Measurements from ENCODE around the gene MAGED1.

Gene MAGED1, protein sequence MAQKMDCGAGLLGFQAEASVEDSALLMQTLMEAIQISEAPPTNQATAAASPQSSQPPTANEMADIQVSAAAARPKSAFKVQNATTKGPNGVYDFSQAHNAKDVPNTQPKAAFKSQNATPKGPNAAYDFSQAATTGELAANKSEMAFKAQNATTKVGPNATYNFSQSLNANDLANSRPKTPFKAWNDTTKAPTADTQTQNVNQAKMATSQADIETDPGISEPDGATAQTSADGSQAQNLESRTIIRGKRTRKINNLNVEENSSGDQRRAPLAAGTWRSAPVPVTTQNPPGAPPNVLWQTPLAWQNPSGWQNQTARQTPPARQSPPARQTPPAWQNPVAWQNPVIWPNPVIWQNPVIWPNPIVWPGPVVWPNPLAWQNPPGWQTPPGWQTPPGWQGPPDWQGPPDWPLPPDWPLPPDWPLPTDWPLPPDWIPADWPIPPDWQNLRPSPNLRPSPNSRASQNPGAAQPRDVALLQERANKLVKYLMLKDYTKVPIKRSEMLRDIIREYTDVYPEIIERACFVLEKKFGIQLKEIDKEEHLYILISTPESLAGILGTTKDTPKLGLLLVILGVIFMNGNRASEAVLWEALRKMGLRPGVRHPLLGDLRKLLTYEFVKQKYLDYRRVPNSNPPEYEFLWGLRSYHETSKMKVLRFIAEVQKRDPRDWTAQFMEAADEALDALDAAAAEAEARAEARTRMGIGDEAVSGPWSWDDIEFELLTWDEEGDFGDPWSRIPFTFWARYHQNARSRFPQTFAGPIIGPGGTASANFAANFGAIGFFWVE

DNA sequence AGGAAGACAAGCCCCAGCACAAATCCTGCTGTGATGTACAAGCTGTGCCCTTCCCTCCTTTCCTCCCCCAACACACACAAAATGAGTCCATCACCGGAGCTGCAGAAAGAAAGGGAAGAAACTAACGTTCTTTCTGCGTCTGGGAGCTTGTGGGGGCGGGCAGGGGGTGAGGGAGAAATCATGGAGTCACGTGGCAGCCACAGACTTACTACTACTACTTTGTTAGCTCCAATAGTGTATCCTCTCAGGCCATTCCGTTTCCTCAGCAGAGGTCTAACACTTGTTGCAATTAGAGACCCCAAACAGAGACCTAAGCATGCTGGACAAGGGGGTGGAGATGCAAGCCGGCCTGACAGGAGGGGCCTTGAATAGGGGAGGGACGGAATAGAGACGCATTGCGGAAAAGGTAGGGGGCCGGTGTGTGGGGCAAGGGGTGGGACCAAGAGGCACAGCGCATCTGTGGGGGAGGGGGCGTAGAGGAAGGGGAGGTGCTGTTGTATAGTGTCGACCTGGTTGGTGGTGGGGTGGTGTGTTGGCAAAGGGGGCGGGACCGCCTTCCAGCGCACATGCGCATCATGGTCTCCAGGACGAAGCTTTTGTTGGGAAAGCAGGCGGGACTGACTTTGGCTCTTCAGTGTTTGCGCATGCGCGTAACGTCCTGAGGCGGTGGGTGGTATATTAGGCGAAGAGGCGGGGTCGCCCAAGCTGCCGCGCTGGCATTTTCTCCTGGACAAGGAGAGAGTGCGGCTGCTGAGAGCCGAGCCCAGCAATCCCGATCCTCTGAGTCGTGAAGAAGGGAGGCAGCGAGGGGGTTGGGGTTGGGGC is at the start of gene MAGED1:
MAGED1 (plus strand) TSS at position 703 of the 825 bp plus-strand sequence. CDS start 682 bp downstream, outside the sequence.
- DNase-seq, result peak; percentile 90

GRCh38 chrX:51847463-51847862 is 46.0 kb upstream of the MAGED1 start:
- DNase-seq, result no peak

DNA sequence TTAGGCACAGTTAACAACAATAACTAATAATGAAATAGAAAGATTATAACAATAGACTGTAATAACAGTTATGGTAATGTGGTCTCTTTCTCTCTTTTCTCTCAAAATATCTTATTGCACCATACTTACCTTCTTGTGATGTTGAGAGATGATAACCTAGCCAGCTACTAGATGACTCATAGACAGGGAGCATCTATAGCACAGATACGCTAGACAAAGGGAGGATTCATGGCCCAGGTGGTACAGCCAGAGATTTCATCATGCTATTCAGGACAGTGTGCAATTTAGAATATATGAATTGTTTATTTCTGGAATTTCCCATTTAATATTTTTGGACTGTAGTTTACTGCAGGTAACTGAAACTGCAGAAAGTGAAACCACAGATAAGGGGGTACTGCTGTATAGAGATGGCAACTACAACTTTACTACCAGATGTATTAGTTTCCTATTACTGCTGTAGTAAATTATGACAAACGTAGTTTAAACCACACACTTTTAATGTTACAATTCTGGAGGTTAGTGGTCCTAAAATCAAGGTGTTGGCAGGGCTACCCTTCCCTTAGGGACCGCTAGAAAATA is 41.8 kb upstream of the MAGED1 start:
- no peak for DNase-seq

GRCh38 chrX:51852096-51852495 is 41.3 kb upstream of the MAGED1 start:
- DNase-seq, result no peak

GRCh38 chrX:51852621-51853020 is 40.8 kb upstream of the MAGED1 start:
- DNase-seq, result no peak

GRCh38 chrX:51853251-51853650 is 40.2 kb upstream of the MAGED1 start:
- DNase-seq, result no peak

DNA sequence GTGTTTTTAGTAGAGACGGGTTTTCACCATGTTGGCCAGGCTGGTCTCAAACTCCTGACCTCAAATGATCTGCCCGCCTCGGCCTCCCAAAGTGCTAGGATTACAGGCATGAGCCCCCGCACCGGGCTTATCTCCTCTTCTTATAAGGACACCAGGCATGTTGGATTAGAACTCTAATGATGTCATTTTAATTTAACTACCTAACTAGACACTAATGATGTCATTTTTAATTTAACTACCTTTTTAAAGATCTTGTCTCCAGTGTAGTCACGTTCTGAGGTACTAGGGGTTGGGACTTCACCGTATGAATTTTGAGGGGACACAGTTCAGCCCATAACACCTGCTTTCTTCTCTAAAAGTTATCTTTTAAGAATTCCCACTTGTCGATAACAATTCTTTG is 37.7 kb upstream of the MAGED1 start:
- no peak for DNase-seq

- DNase-seq, result no peak
Observed at GRCh38 chrX:51857159-51857733, 36.2 kb upstream of the MAGED1 start.

- peak; percentile 3 for DNase-seq
Observed at GRCh38 chrX:51860679-51861078, 32.7 kb upstream of the MAGED1 start.

GRCh38 chrX:51862920-51863319 is 30.5 kb upstream of the MAGED1 start:
- DNase-seq, result no peak

DNA sequence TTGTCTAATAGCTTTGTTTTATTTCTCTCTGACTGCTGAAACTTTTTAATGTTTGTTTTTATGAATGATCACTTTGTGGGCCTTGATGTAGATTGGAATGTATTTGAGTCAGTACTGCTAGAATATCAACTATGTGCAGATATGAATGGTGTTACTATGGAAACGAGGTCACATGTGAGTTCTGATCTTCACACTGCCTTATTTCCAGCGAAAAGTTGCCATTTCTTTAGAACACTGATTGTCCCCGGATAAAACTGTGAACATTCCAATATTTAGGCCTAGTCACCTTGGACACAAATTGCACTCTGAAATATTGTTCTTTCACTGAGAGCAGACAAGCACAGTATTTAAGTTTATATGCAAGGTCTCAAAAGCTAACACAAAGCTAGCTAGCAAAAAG is 27.2 kb upstream of the MAGED1 start:
- DNase-seq, result no peak

DNA sequence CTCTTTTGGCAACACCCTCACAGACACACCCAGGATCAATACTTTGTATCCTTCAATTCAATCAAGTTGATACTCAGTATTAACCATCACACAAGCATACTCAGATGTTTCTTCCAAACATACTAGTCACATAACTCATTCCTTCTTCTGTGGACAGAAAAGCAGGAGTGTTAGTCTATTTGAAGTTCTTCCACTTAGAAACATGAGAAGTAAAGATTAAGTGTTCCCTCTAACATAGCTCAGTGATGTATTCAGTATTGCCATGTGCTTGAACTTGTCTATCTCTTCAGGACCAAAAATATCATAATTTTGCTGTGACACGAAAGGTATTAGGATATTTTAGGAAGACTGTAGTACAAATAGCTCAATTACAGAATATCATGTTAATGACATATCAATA is 25.8 kb upstream of the MAGED1 start:
- DNase-seq, result no peak

DNA sequence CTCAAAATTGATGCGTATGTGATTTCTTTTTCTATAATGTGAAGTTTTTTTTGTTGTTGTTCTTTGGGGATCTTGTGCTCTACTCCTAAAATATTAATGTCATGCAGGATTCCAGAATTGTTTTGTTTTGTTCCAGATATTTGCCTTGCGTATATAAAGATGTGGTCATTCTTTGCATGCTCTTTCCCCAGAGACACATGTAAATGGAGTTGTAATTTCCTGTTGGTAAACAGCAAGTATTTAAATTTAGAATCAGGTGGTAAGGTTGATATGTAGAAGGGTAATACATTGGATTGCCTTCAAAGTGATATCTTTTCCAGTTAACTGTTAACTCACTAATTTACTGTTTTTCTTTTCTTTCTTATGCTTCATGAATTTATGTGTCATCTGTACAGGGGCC is 23.1 kb upstream of the MAGED1 start:
- no peak for DNase-seq

DNA sequence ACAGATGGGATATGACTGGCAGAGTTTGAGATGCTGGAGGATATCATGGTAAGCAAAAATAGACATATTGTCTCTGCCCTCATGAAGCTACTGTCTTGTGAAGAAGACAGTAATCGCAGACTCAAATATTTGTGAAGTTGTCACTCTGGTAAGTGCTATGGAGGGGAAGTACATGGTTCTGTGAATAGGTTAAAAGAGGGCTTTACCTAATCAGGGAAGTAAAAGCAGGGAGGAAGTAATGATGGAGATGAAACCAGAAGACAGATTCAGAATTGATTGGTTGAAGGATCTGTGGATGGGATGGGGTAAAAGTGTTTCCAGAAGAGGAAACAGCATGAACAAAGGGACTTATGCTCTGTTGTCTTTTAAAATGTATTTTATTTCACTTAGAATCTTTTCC is 19.3 kb upstream of the MAGED1 start:
- DNase-seq, result no peak

- DNase-seq, result no peak
Observed at GRCh38 chrX:51876441-51876840, 17.0 kb upstream of the MAGED1 start.

- no peak for DNase-seq
Observed at GRCh38 chrX:51878056-51878455, 15.4 kb upstream of the MAGED1 start.

GRCh38 chrX:51889851-51890250 is 3.6 kb upstream of the MAGED1 start:
- DNase-seq, result no peak

- DNase-seq, result no peak
Observed at GRCh38 chrX:51891245-51891644, 2.2 kb upstream of the MAGED1 start.

DNA sequence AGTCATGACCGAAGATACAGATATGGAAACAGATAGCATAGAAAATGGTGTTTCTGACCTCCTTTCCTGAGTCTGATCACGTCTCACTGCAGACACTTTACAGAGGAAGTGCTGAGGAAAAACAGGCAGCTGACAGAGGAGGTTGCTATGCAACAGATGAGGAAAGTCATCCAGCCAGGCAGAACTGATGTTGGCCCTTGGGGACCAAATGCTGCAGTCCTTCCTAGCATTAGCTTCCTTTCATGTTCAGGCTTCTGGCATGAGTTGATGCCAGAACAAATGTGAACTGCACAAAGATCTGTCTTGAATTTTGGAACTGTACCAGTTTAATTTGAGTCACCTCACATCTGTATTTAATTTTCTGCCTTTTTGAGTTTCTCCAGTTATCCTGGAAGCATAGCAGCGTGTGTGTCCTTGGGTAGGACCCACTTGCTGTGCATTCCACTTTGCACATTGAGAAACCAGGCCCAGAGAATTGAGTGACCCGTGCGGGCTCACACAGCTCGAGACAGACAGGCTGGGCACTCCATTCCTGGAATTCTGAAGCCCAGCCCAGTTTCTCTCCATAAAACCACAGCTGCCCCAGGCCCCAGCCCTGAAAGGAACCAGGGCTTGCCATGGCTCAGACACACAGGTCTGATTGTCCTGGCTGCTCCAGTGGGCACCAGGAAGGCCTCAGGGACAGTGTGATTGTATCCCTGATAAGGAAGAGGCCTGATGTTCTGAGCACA is 1.4 kb upstream of the MAGED1 start:
- DNase-seq, result peak; percentile 14

DNA sequence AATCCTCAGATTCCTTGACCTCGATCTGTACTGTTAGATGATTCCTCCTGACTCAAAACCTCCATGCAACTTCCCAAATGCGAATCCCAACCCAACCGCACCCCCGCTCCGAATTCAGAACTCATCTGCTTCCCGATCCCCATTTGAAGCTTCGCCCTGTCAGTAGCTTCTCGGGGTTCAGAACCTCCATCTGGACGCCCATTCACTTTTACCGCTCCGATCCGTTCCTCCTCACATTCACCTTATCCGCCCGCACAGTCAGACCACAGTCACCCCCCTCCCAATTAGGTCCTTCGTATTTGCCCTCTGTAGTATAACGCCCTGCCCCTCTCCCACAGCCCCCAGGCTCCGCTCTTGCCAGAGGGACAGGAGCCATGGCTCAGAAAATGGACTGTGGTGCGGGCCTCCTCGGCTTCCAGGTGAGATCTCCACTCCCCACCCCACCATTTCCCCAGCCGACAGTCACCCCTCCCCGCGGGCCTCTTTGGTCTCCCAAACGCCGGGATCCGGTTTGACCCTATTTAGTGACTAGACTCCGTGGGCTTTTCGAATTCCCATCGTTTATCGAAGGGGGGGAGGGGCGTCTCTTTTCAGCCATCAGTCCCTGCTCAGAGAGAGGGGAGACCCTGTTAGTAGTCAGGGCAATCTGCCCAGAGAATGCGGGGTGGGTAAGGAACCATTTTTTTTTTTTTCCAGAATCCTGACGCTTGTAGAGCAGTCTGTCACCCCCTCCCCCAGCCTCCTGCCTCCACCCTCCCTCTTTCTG is 691 bp downstream of the MAGED1 start:
- DNase-seq, result no peak

Measured in midbrain (tissue), 1 donor.